Ectodermal cell (in vitro differentiated cells): ENCODE measurements around the gene KRT86.
"Not testable (repeated sequence)": the region's sequence is repeated elsewhere in the genome, so short reads cannot be mapped to it uniquely, and the experiment has no call there.

ENCODE experiments used
- H3K27ac ChIP-seq: 2 replicates; pipeline ENCODE4 v1.7.0; 2013; ENCODE audit warnings: mild to moderate bottlenecking, low read depth, low read length; ENCODE audit not compliant: insufficient read depth, poor library complexity, severe bottlenecking
- H3K27me3 ChIP-seq: 2 replicates; pipeline ENCODE4 v1.7.0; 2013; ENCODE audit warnings: mild to moderate bottlenecking, low read length; ENCODE audit not compliant: insufficient read depth, control insufficient read depth, poor library complexity, severe bottlenecking
- H3K36me3 ChIP-seq: one replicate; pipeline ENCODE4 v1.7.0; 2013; ENCODE audit warnings: low read length; ENCODE audit not compliant: control insufficient read depth, insufficient read depth
- H3K4me1 ChIP-seq: one replicate; pipeline ENCODE4 v1.7.0; 2013; ENCODE audit warnings: low read length; ENCODE audit not compliant: control insufficient read depth, insufficient read depth
- H3K4me3 ChIP-seq: 2 replicates; pipeline ENCODE4 v1.7.0; 2013; ENCODE audit warnings: low read depth, low read length, control low read depth; ENCODE audit not compliant: insufficient read depth
- H3K9me3 ChIP-seq: 2 replicates; pipeline ENCODE4 v1.7.0; 2013; ENCODE audit warnings: mild to moderate bottlenecking, low read length, moderate library complexity; ENCODE audit not compliant: control insufficient read depth
- WGBS, 2 experiments: methylation state at CpG; one replicate each; pipeline ENCODE4 v1.1.7; 2013; ENCODE audit warnings: missing lambda C conversion rate in 2 of 2; 5-methylcytosine and 5-hydroxymethylcytosine counted together

Gene KRT86

DNA sequence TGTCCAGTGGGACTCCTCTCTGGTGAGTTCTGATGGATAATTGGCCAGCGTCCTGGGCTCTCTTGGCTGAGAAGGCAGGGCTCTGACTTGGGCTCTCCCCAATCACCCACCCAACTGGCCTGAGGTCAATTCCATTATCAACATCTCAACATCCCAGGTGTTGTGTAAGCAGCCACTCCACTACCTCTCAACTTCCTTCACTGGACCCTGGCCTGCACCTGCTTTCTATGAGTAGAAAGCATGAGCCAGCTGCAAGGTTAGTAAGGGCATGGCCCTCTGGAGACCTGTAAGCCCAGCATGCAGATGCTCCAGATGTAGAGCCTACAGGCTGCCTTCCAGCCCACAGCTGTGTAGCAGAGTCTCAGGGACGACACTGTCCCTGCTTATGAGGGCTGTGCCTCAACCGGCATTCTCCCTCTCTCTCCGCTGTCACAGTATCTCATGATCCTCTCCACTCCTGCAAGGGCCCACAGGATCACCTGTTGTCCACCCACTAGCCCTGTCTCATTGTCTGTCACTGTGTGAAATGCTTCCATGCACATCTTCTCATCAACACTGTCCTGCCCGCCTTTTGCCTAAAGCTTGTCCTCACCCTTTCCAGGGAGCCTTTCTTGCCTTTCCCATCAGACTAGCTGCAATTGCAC lies 22.2 kb downstream of the KRT86 start:
- Histone ChIP-seq H3K27ac (no peak overlapping the region), H3K4me3 (no peak overlapping the region), H3K9me3 (no peaks in the 10 kb centered on the region), H3K4me1 (no peaks in the 10 kb centered on the region), H3K36me3 (no peaks in the 10 kb centered on the region), H3K27me3 (peaks cover 6% of the 10 kb centered on the region)
- 89 to 91% methylated on average over 5 of the region's 5 CpGs for WGBS, 2 experiments

DNA sequence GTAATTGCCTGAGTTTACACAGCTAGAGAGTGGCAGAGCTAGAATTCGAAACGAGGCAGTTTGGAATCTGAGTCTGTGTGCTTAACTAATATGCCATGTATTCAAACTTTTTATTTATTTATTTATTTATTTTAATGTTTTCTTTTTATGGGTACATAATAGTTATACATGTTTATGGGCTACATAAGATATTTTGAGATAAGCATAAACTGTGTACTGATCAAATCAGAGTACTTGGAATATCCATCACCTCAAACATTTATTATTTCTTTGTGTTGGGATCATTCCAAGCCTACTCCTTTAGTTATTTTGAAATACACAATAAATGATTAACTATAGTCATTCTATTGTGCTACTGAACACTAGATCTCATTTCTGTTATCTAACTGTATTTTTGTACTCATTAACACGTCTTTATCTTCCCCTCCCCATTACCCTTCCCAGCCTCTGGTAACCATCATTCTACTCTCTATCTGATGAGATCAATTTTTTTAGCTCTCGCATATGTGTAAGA lies 24.3 kb downstream of the KRT86 start:
- Histone ChIP-seq H3K36me3 (no peaks in the 10 kb centered on the region), H3K4me3 (no peak overlapping the region), H3K27ac (no peak overlapping the region), H3K4me1 (no peaks in the 10 kb centered on the region), H3K27me3 (peaks cover 6% of the 10 kb centered on the region), H3K9me3 (no peaks in the 10 kb centered on the region)
- 73 to 88% methylated on average over 4 of the region's 4 CpGs for WGBS, 2 experiments

DNA sequence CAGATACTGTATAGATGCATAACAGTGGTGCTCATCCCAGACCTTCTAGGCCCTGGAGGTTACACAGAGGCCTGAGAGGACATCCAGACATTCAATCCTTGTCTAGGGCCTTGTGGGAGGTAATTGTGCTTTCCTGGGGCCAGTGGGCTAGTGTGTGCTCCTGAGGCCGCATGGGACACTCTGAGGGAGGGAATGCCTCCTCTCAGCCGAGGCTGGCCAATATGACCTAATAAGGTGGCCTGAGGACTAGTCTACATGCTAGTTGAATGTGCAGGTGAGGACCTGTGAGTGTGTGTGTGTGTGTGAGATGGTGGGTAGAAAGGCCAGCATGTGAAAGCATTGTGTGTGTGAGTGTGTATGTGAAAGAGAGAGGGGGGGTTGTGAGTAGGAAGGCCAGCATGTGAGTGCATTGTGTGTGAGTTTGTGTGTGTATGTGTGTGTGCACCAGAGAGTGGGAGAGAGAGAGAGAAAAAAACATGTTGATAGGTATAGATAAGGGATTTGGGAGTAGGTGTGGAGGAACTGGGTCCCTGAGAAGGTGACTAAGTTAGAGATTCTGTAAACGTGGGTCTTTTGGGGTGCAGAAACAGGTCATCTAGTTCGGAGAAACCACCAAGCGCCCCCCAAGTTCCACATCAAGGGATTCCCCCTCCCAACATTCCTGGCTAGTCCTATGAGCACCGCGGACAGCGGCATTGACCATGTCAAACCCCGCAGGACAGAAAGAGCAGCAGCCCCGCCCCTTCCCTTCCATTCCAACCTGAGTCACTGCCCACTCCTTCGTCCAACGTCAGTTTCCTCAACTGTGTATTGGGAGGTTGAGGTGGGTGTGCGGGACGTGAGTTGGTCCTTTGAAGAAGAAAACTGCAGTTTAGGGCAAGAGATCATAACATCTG lies 26.6 kb downstream of the KRT86 start:
- no peaks in the 10 kb centered on the region for H3K9me3 ChIP-seq
- WGBS, 2 experiments, result 58 to 62% methylated on average over 14 of the region's 14 CpGs

DNA sequence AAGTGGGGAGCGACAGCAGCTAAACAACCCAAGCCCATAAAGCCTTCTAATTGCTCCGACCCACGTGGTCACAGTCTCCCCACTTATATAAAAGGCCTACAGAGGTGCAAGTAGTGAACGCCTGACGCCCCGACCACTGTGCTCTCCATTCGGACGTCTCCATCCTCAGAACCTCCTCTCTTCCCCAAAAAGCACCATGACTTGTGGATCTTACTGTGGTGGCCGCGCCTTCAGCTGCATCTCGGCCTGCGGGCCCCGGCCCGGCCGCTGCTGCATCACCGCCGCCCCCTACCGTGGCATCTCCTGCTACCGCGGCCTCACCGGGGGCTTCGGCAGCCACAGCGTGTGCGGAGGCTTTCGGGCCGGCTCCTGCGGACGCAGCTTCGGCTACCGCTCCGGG lies 27.3 kb downstream of the KRT86 start:
- peaks cover 12% of the 10 kb centered on the region for H3K27me3 ChIP-seq
- not testable (repeated sequence) for H3K27ac ChIP-seq, H3K4me1 ChIP-seq, H3K4me3 ChIP-seq, H3K36me3 ChIP-seq, H3K9me3 ChIP-seq
- WGBS, 2 experiments, result 67 to 79% methylated on average over 17 to 20 of the region's 31 CpGs

More for the DNA sequence above, 26.6 kb downstream of the KRT86 start:
- Histone ChIP-seq H3K36me3 (no peaks in the 10 kb centered on the region), H3K27ac (no peak overlapping the region), H3K4me1 (no peaks in the 10 kb centered on the region), H3K27me3 (peaks cover 6% of the 10 kb centered on the region), H3K4me3 (no peak overlapping the region)

DNA sequence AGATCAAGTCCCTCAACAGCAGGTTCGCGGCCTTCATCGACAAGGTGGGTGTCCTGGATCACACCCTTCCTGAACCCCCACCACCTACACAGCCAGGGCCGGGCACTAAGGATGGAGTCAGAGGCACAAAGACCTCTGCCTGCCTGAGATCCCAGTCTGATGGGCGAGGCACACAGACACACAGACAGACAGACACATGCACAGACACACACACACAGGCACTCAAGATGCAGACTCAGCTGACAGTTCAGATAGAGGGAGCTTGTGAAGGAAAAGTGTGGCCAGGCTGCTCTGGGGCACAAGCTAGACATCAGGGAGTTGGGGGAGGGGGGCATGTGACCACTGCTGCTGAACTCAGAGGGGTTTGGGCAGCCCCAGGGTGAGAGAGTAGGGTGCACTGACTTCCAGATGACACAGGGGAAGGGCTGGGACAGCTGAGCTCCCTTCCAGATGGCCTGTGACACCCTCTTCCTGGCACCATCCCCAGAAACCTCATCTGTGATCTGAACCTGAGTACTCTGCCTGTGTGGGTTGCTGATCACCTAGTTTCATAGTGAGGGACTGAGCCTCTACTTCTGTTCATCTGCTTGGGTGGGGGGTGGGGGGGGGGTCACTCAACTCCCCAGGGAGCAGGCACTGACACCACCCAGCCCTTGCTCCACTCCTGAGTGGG lies 27.9 kb downstream of the KRT86 start:
- not testable (repeated sequence) for H3K9me3 ChIP-seq, H3K4me3 ChIP-seq, H3K27ac ChIP-seq, H3K4me1 ChIP-seq, H3K36me3 ChIP-seq
- WGBS, 2 experiments, result no CpG with 5 or more reads among the region's 5 CpGs
- peaks cover 19% of the 10 kb centered on the region for H3K27me3 ChIP-seq

DNA sequence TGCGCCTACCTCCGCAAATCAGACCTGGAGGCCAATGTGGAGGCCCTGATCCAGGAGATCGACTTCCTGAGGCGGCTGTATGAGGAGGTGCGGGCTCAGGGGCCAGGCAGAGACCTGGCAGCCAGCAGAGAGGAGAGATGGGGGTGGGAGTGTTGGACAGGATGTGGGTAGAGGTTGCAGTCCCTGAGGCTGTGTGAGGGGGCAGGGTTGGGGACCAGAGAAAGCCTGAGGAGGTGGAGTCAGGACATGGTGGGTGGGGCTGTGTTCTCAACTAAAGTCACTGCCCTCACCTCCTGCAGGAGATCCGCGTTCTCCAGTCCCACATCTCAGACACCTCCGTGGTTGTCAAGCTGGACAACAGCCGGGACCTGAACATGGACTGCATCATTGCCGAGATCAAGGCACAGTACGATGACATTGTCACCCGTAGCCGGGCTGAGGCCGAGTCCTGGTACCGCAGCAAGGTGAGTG lies 30.5 kb downstream of the KRT86 start:
- H3K27ac ChIP-seq, H3K4me3 ChIP-seq, H3K36me3 ChIP-seq, H3K9me3 ChIP-seq: not testable (repeated sequence)
- Histone ChIP-seq H3K27me3 (peaks cover 39% of the 10 kb centered on the region), H3K4me1 (peaks cover 11% of the 10 kb centered on the region)
- 90 to 92% methylated on average over 15 of the region's 15 CpGs for WGBS, 2 experiments

DNA sequence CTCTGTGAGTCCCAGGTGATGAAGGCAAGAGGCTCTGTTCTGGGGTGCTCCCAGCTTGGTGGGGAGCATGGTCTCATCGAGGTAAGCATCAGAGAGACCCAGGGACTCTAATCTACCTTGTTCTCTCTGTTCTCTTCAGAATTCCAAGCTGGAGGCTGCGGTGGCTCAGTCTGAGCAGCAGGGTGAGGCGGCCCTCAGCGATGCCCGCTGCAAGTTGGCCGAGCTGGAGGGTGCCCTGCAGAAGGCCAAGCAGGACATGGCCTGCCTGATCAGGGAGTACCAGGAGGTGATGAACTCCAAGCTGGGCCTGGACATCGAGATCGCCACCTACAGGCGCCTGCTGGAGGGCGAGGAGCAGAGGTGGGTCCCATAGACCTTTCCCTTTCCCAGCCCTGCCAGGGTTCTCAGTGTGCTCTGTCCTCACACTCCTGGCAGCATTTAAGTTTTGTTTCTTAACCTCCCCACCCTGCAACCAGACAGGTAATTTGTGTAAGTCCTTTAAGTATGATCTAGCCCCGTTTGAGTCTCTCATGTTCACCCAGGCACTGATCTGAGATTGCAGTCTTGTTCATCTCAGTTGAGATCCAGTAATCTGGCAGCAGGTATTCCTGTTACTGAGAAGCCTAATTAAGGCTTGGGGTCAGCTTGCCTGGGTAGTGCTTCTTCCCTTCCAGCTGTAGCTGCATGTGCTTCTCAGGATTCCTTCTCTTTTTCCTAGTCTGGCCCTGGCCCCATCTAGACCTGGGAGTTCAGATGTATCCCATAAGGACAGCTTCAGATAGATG lies 31.7 kb downstream of the KRT86 start:
- Histone ChIP-seq H3K27ac (no peak overlapping the region), H3K36me3 (no peaks in the 10 kb centered on the region), H3K4me1 (peaks cover 11% of the 10 kb centered on the region), H3K4me3 (no peak overlapping the region), H3K27me3 (peaks cover 47% of the 10 kb centered on the region), H3K9me3 (no peaks in the 10 kb centered on the region)
- WGBS, 2 experiments, result 59 to 62% methylated on average over 11 of the region's 11 CpGs

DNA sequence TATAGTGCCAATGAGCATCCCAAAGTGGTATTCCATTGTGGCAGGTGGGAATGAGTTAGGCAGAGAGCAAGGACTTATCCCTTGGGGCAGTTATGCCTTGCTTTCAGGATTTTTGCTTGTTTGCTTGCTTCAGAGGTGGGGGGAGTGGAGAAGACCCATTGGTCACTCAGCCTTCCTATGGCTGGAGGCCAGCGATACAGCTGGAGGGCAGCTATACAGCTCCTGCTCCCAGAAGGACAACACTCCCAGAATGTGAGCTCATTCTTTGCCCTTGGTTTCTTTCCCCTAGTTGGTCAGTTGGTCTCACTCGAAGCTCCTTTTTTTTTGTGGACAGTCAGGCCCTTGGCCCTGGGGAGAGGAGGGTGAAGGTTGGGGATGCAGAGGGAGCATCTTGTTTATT lies 32.3 kb downstream of the KRT86 start:
- Histone ChIP-seq H3K4me3 (no peak overlapping the region), H3K36me3 (no peaks in the 10 kb centered on the region), H3K27me3 (peaks cover 49% of the 10 kb centered on the region), H3K9me3 (no peaks in the 10 kb centered on the region), H3K4me1 (peaks cover 11% of the 10 kb centered on the region), H3K27ac (no peak overlapping the region)
- 92 to 94% methylated on average over 2 of the region's 2 CpGs for WGBS, 2 experiments

DNA sequence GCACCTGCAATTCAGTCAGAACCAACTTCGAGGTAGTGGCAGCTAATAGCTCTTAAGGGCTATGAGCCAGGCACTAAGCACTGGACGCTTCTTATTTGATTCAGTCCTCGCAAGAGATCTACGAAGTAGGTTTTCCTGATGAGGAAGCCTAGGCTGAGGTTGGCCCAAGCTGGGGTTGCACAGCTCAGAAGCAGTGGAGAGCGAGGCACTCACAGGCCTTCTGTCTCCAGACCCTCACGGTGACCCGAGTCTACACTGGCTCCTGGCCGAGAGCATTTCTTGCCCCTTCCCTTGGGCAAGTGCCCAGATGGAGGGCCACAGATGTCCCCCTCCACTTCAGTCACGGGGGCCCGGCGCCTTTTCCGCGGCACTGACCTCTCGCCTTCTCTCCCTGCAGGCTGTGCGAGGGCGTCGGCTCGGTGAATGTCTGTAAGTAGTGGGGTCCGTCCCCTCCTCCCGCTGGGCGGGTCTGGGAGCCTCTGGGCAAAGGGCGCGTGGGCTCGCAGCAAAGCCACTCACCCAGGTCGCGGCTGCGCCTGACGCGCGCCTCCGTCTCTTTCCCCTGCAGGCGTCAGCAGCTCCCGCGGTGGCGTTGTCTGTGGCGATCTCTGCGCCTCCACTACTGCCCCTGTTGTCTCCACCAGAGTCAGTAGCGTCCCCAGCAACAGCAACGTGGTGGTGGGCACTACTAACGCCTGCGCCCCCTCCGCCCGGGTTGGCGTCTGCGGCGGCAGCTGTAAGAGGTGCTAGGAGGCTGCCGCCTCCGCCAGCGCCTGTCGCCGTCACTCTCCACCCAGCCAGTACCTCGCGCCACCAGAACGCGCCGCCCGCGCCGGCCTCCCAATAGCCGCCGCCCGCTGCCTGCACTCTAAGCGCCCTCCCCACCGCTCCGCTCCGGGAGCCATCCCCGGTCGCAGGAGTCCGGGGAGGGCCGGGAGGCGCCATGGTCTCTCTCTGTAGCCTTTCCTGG lies 33.7 kb downstream of the KRT86 start:
- peaks cover 50% of the 10 kb centered on the region for H3K27me3 ChIP-seq
- no peak overlapping the region for H3K27ac ChIP-seq
- peak overlapping the region; percentile 45 for H3K4me3 ChIP-seq
- H3K4me1 ChIP-seq, result peaks cover 11% of the 10 kb centered on the region
- no peaks in the 10 kb centered on the region for H3K9me3 ChIP-seq
- WGBS, 2 experiments, result 10% methylated on average over 71 of the region's 71 CpGs
- no peaks in the 10 kb centered on the region for H3K36me3 ChIP-seq
